Measurements from ENCODE around the gene TEKTIP1.

Gene TEKTIP1

DNA sequence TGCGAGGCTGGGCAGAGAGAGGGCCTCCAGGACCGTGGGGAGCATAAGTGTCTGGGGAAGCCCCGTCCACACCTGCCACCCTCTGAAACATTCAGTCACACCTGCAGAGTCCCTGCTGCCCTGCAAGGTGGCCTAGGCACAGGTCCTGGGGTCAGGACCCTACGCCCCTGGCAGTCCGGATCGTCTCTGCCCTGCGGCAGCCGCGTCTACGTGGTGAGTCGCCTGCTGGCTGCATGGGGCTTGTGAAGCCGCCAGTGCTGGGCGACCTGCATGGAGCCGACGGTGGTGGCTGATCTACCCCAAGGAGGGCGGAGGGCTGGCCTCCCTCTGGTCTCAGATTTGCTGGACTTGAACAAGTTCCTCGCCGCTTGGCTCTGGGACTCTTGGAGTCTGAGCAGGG, 19.8 kb upstream of the TEKTIP1 start:
- in situ Hi-C loops (cut with HindIII; ENCODE audit: low sequenced_read_pairs), result no loop called here
- no peak for DNase-seq (ENCODE audit: low read depth, low spot score)
- H3K4me3 ChIP-seq (ENCODE audit: low read depth, low read length), result no peak overlapping the region
- TF ChIP-seq, protein P1, sequence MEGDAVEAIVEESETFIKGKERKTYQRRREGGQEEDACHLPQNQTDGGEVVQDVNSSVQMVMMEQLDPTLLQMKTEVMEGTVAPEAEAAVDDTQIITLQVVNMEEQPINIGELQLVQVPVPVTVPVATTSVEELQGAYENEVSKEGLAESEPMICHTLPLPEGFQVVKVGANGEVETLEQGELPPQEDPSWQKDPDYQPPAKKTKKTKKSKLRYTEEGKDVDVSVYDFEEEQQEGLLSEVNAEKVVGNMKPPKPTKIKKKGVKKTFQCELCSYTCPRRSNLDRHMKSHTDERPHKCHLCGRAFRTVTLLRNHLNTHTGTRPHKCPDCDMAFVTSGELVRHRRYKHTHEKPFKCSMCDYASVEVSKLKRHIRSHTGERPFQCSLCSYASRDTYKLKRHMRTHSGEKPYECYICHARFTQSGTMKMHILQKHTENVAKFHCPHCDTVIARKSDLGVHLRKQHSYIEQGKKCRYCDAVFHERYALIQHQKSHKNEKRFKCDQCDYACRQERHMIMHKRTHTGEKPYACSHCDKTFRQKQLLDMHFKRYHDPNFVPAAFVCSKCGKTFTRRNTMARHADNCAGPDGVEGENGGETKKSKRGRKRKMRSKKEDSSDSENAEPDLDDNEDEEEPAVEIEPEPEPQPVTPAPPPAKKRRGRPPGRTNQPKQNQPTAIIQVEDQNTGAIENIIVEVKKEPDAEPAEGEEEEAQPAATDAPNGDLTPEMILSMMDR (IDR thresholded peaks at IDR 0.05; ENCODE audit: low read depth, low read length), result no peak

DNA sequence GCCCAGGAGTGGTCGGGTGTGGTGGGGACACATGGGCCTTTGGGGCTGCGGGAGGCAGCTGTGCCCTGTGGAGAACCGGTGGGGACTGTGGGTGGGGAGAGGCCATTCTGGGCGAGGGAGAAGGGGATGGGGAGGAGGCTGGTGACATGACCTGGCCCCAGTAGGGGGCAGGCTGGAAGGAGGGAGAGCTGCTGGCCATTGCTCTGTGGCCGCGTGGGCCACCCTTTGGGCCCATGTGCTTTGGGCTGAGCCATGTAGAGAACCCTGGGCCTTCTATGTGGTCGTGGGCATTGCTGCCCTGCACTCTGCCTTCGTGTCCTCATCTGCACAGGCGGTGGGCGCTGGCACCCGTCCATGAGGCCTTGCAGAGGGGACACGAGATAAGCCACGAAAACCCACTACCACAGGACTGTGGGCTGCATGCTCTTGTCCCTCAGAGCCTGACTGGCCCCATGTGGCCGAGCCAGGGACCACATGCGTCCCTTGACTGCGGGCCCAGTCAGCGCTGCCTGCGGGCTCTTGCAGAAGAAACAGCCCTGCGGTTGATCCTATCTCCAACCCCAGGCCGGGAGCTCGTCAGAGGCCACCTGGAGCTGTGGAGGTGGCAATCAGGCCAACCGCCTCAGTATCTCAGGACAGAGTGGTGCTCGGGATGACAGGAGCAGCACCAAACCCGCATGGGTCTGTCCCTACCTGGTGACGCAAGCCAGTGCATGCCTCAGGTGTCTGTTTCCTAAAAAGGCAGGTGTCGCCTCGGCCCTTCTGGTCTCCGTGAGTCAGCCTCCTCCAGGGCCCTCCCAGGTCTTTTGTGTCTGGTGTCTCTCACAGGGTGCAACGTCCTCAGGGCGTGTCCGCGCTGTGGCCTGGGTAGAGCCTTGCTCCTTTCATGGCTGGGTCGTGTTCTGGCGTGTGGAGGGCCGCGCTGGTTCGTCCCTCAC, 18.5 kb upstream of the TEKTIP1 start:
- DNase-seq (ENCODE audit: low read depth, low spot score), result no peak
- TF ChIP-seq, protein P1 (IDR thresholded peaks at IDR 0.05; ENCODE audit: low read depth, low read length), result no peak
- H3K4me3 ChIP-seq (ENCODE audit: low read depth, low read length), result no peak overlapping the region
- in situ Hi-C loops (cut with HindIII; ENCODE audit: low sequenced_read_pairs), result no loop called here

DNA sequence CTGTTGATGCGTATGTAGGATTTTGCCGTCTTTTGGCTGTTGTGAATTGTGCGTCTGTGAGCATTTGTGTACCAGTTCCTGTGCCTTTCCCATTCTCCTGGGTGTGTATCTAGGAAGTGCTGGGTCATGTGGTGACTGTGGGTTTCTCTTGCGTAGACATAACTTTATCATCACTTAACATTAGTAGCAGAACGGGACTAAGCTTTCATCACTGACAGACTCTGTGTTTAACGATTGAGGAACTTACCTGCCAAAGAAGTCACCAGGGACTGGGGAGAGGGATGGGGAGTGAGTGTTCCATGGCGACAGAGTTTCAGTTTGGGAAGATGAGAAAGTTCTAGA, 17.9 kb upstream of the TEKTIP1 start:
- TF ChIP-seq, protein P1 (IDR thresholded peaks at IDR 0.05; ENCODE audit: low read depth, low read length), result no peak
- no peak for DNase-seq (ENCODE audit: low read depth, low spot score)
- H3K4me3 ChIP-seq (ENCODE audit: low read depth, low read length), result no peak overlapping the region
- in situ Hi-C loops (cut with HindIII; ENCODE audit: low sequenced_read_pairs), result no loop called here

DNA sequence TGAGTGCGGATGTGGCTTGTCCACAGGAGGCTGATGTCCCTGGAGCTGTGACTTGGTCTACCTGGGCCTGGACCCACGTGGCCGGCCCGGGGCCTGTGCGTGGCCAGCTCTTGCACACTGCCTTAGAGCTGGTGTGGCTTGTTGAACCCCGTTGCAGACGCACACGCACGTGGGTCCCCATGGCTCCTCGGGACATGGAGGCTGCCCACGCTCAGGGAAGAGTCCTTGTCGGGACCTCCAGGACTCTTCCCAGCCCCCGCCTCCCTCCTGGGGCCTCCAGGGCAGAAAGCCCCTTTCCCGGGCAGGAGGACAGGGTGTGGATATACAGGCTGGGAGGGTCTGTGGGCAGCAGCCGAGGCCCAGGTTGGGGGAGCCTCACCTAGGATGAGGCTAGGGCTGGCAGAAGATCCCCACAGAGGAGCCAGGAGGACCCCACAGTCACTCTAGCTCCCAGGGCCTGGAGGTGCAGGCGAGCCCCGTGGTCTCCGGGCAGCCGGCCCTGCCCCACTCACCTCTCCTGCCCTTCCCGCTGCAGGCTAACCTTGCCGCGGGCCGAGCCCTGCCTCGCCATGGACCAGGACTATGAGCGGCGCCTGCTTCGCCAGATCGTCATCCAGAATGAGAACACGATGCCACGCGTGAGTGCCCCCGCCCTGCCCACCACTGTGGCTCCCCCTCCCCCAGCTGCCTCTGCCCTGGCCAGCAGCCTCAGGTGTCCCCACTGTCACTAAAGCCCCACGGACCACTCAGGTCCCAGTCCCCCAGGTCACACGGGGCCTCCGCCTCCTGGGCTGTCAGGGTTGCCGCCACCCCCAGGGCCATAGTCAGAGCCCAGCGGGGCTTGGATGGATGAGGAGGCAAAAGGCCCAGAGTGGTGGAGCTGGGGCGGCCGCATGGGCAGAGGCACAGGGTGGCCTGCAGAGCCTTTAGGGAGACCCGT, 16.3 kb upstream of the TEKTIP1 start:
- TF ChIP-seq, protein P1 (IDR thresholded peaks at IDR 0.05; ENCODE audit: low read depth, low read length), result no peak
- H3K4me3 ChIP-seq (ENCODE audit: low read depth, low read length), result no peak overlapping the region
- DNase-seq (ENCODE audit: low read depth, low spot score), result no peak
- in situ Hi-C loops (cut with HindIII; ENCODE audit: low sequenced_read_pairs), result no loop called here

DNA sequence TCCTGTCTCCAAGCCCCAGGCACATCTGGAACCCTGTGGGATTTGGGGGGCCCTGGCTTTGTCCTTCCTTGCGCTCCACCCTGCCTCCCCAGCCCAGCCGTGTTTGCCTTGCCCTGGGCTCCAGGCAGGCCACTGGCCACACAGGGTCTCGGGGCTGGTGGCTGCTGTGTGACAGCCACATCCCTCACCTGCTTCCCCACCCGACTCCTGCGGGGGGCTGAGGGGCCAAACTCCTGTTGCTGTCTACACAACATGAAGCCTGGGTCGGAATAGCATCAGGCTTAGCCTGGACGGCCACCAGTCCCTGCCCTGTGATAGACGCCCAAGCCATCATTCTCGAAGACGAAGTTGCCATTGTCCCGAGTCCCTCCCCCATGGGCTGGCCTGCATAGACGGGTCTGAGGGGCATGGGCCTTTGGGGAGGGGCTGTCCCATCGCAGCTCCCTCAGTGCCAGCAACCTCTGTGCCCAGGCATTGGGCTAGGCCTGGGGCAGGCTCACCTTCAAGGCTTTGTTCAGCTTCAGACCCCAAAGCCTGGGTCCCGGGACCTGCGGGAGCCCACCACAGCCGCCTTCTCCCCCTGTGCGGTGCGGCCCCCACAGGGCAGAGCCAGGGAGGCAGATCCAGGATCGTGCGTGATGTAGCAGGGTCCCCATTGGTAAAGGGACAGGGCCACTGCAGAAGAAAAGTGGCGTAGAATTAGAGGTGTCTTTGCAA, 15.5 kb upstream of the TEKTIP1 start:
- TF ChIP-seq, protein P1 (IDR thresholded peaks at IDR 0.05; ENCODE audit: low read depth, low read length), result no peak
- no peak for DNase-seq (ENCODE audit: low read depth, low spot score)
- no peak overlapping the region for H3K4me3 ChIP-seq (ENCODE audit: low read depth, low read length)
- in situ Hi-C loops (cut with HindIII; ENCODE audit: low sequenced_read_pairs), result no loop called here

Measured in astrocyte of the spinal cord (primary cell).